AG09309 (cell line): ENCODE data around the gene PTPN1.

Experiments
- DNase-seq: peaks from one replicate; pipeline ENCODE4 v3.0.0-alpha.2; 2010; ENCODE audit warnings: low read depth
- H3K4me3 ChIP-seq: 2 replicates; pipeline ENCODE4 v1.5.1; 2011; ENCODE audit warnings: mild to moderate bottlenecking, low read depth, low read length, moderate library complexity; ENCODE audit not compliant: control insufficient read depth
- CTCF ChIP-seq: IDR thresholded peaks from 2 replicates; pipeline ENCODE4 v1.5.1; 2011; ENCODE audit warnings: mild to moderate bottlenecking, low read depth, low read length, inconsistent platforms; ENCODE audit not compliant: insufficient read depth, control insufficient read depth; ENCODE audit errors: missing control alignments

The PTPN1 gene

GRCh38 chr20:50513169-50514034, 3.2 kb downstream of the PTPN1 start:
- TF ChIP-seq CTCF: no peak
- no peak for DNase-seq
- no peak overlapping the region for H3K4me3 ChIP-seq

- TF ChIP-seq CTCF: no peak
- no peak for DNase-seq
- no peak overlapping the region for H3K4me3 ChIP-seq
Measured at GRCh38 chr20:50514035-50514337, 3.8 kb downstream of the PTPN1 start.

- DNase-seq: no peak
- H3K4me3 ChIP-seq: no peak overlapping the region
- TF ChIP-seq CTCF: no peak
Measured at GRCh38 chr20:50514750-50515149, 4.6 kb downstream of the PTPN1 start.

- no peak overlapping the region for H3K4me3 ChIP-seq
- no peak for TF ChIP-seq CTCF
- DNase-seq: no peak
Measured at GRCh38 chr20:50515471-50516106, 5.4 kb downstream of the PTPN1 start.

GRCh38 chr20:50516180-50516934, 6.2 kb downstream of the PTPN1 start:
- H3K4me3 ChIP-seq: no peak overlapping the region
- TF ChIP-seq CTCF: no peak
- DNase-seq: no peak

- no peak overlapping the region for H3K4me3 ChIP-seq
- TF ChIP-seq CTCF: no peak
Measured at GRCh38 chr20:50516935-50517816, 7.0 kb downstream of the PTPN1 start.

More at GRCh38 chr20:50516935-50517816, 7.0 kb downstream of the PTPN1 start:
- no peak for DNase-seq
